Measurements from ENCODE around the gene MLC1.
A peak's percentile ranks its signal among the peaks of the same experiment; 100 is the strongest.

The MLC1 gene

GRCh38 chr22:50016988-50017700, 68.1 kb downstream of the MLC1 start:
- TF ChIP-seq CTCF (IDR thresholded peaks at IDR 0.05; ENCODE audit: extremely low read depth, insufficient read depth, missing control alignments), result no peak
- DNase-seq (ENCODE audit: low spot score), result peak; percentile 89

GRCh38 chr22:50016308-50016987, 68.8 kb downstream of the MLC1 start:
- TF ChIP-seq CTCF (IDR thresholded peaks at IDR 0.05; ENCODE audit: extremely low read depth, insufficient read depth, missing control alignments), result no peak
- DNase-seq (ENCODE audit: low spot score), result no peak
- in situ Hi-C loops (cut with MboI; ENCODE audit: low pct_unique_long_range_greater_than_20kb, low sequenced_read_pairs, unreplicated experiment), result no loop called here

More at GRCh38 chr22:50016988-50017700, 68.1 kb downstream of the MLC1 start:
- in situ Hi-C loops (cut with MboI; ENCODE audit: low pct_unique_long_range_greater_than_20kb, low sequenced_read_pairs, unreplicated experiment), result no loop called here

- in situ Hi-C loops (cut with MboI; ENCODE audit: low pct_unique_long_range_greater_than_20kb, low sequenced_read_pairs, unreplicated experiment), result no loop called here
- DNase-seq (ENCODE audit: low spot score), result no peak
- no peak for TF ChIP-seq CTCF (IDR thresholded peaks at IDR 0.05; ENCODE audit: extremely low read depth, insufficient read depth, missing control alignments)
Observed at GRCh38 chr22:50015451-50016307, 69.5 kb downstream of the MLC1 start.

- in situ Hi-C loops (cut with MboI; ENCODE audit: low pct_unique_long_range_greater_than_20kb, low sequenced_read_pairs, unreplicated experiment), result no loop called here
- DNase-seq (ENCODE audit: low spot score), result no peak
- TF ChIP-seq CTCF (IDR thresholded peaks at IDR 0.05; ENCODE audit: extremely low read depth, insufficient read depth, missing control alignments), result no peak
Observed at GRCh38 chr22:50014655-50015401, 70.4 kb downstream of the MLC1 start.

- TF ChIP-seq CTCF (IDR thresholded peaks at IDR 0.05; ENCODE audit: extremely low read depth, insufficient read depth, missing control alignments), result no peak
- DNase-seq (ENCODE audit: low spot score), result no peak
- in situ Hi-C loops (cut with MboI; ENCODE audit: low pct_unique_long_range_greater_than_20kb, low sequenced_read_pairs, unreplicated experiment), result no loop called here
Observed at GRCh38 chr22:50014053-50014501, 71.1 kb downstream of the MLC1 start.
